IMR-90 (cell line): ENCODE measurements around the gene PTPRN2. TPM values are rescaled to one million over a fixed set of nuclear protein-coding genes. Genes with fewer than 3 reads are reported as not detected.

ENCODE experiments used
- ATAC-seq: fragments of 200-7000 bp; cut with Tn5 transposase; 2 replicates; pipeline ENCODE4 v1.9.1; 2020; ENCODE audit warnings: low read depth, mild to moderate bottlenecking, moderate library complexity
- BruUV-seq: library from RNA; stranded (reverse); fragments of 400-500 nt; replicated peaks from 2 replicates; lab custom pipeline; 2021; lab: Mats Ljungman, UMichigan
- CTCF ChIA-PET: fragments of 300-600 bp; formaldehyde crosslinking; extraction: SDS; loops from one replicate; lab custom pipeline; 2021; ENCODE audit warnings: antibody characterized with exemption; lab: Yijun Ruan, JAX
- POLR2A ChIA-PET: fragments of 300-600 bp; sonication (Branson Sonifier 250); formaldehyde crosslinking; loops from one replicate; lab custom pipeline; 2022; ENCODE audit warnings: antibody characterized with exemption; ENCODE audit not compliant: unreplicated experiment; lab: Charles Lee
- DNase-seq: peaks from one replicate; pipeline ENCODE4 v3.0.0; 2013
- H2AFZ ChIP-seq: replicated peaks from 2 replicates; pipeline ENCODE3; 2013; ENCODE audit warnings: low read length, mild to moderate bottlenecking; ENCODE audit not compliant: poor library complexity
- H2AK5ac ChIP-seq: 2 replicates; pipeline ENCODE4 v1.6.1; 2013; ENCODE audit warnings: low read depth, low read length, inconsistent platforms
- H2AK9ac ChIP-seq: replicated peaks from 2 replicates; pipeline ENCODE3; 2013; ENCODE audit warnings: mild to moderate bottlenecking, low read depth, low read length, moderate library complexity; ENCODE audit not compliant: poor library complexity
- H2BK120ac ChIP-seq: 2 replicates; pipeline ENCODE4 v1.6.1; 2013; ENCODE audit warnings: low read depth, low read length, inconsistent platforms
- H2BK15ac ChIP-seq: 3 replicates; pipeline ENCODE4 v1.6.1; 2013; ENCODE audit warnings: low read depth, low read length, inconsistent platforms
- H2BK20ac ChIP-seq: 2 replicates; pipeline ENCODE4 v1.6.1; 2013; ENCODE audit warnings: low read depth, mild to moderate bottlenecking, inconsistent platforms, low read length, moderate library complexity
- H2BK5ac ChIP-seq: 2 replicates; pipeline ENCODE4 v1.6.1; 2013; ENCODE audit warnings: mild to moderate bottlenecking, low read depth, low read length, inconsistent platforms; ENCODE audit not compliant: poor library complexity, severe bottlenecking
- H3K14ac ChIP-seq: replicated peaks from 2 replicates; pipeline ENCODE4 v1.6.1; 2013; ENCODE audit warnings: low read depth, low read length, inconsistent platforms
- H3K18ac ChIP-seq: 2 replicates; pipeline ENCODE4 v1.6.1; 2013; ENCODE audit warnings: low read depth, low read length, control low read depth
- H3K23ac ChIP-seq: 2 replicates; pipeline ENCODE4 v1.6.1; 2013; ENCODE audit warnings: low read depth, low read length, inconsistent platforms
- H3K27ac ChIP-seq: 2 replicates; pipeline ENCODE4 v1.5.1; 2013; ENCODE audit warnings: mild to moderate bottlenecking, control low read depth, low read length; ENCODE audit not compliant: insufficient read depth
- H3K27me3 ChIP-seq: 2 replicates; pipeline ENCODE4 v1.6.1; 2013; ENCODE audit warnings: low read length; ENCODE audit not compliant: control insufficient read depth, insufficient read depth
- H3K36me3 ChIP-seq: 2 replicates; pipeline ENCODE4 v1.6.1; 2013; ENCODE audit warnings: low read length, mixed read lengths; ENCODE audit not compliant: control insufficient read depth, insufficient read depth
- H3K4ac ChIP-seq: 2 replicates; pipeline ENCODE4 v1.6.1; 2013; ENCODE audit warnings: low read depth, low read length, inconsistent platforms
- H3K4me1 ChIP-seq: 2 replicates; pipeline ENCODE4 v1.6.1; 2013; ENCODE audit warnings: low read length, mixed read lengths; ENCODE audit not compliant: control insufficient read depth, insufficient read depth
- H3K4me2 ChIP-seq: 2 replicates; pipeline ENCODE4 v1.6.1; 2013; ENCODE audit warnings: low read depth, mild to moderate bottlenecking, control low read depth, low read length, moderate library complexity
- H3K4me3 ChIP-seq: 2 replicates; pipeline ENCODE4 v1.5.1; 2013; ENCODE audit warnings: low read depth, mild to moderate bottlenecking, control low read depth, low read length, moderate library complexity; ENCODE audit not compliant: insufficient read depth
- H3K56ac ChIP-seq: 2 replicates; pipeline ENCODE4 v1.6.1; 2013; ENCODE audit warnings: low read length, inconsistent platforms; ENCODE audit not compliant: insufficient read depth; ENCODE audit errors: extremely low read depth
- H3K79me1 ChIP-seq, 2 experiments: 2 replicates each; pipeline ENCODE4 v1.6.1; 2013; ENCODE audit warnings: low read length in 2 of 2, inconsistent platforms in 1 of 2, low read depth in 1 of 2
- H3K9ac ChIP-seq: 2 replicates; pipeline ENCODE4 v1.6.1; 2013; ENCODE audit warnings: low read depth, low read length, control low read depth
- H3K9me1 ChIP-seq: 2 replicates; pipeline ENCODE4 v1.6.1; 2013; ENCODE audit warnings: low read length, inconsistent platforms; ENCODE audit not compliant: insufficient read depth
- H3K9me3 ChIP-seq: 2 replicates; pipeline ENCODE4 v1.6.1; 2013; ENCODE audit warnings: low read length; ENCODE audit not compliant: control insufficient read depth, insufficient read depth
- H4K20me1 ChIP-seq: 2 replicates; pipeline ENCODE4 v1.6.1; 2013; ENCODE audit warnings: low read length, inconsistent platforms; ENCODE audit not compliant: insufficient read depth
- H4K5ac ChIP-seq: 2 replicates; pipeline ENCODE4 v1.6.1; 2013; ENCODE audit warnings: mild to moderate bottlenecking, low read depth, low read length, control low read depth
- H4K8ac ChIP-seq, 2 experiments: 2 replicates each; pipeline ENCODE4 v1.6.1; 2013; ENCODE audit warnings: low read depth in 2 of 2, low read length in 2 of 2, control low read depth in 1 of 2, inconsistent platforms in 1 of 2
- H4K91ac ChIP-seq: 2 replicates; pipeline ENCODE4 v1.6.1; 2013; ENCODE audit warnings: low read depth, low read length, inconsistent platforms; ENCODE audit not compliant: insufficient read depth
- CEBPB ChIP-seq: IDR thresholded peaks from 2 replicates; pipeline ENCODE4 v1.6.1; 2012; ENCODE audit warnings: low read depth, low read length, improper control_type of control experiment
- ELK1 ChIP-seq: fragments of 150-350 bp; IDR thresholded peaks from 2 replicates; pipeline ENCODE4 v1.6.1; 2016; ENCODE audit warnings: low read depth, mild to moderate bottlenecking, low read length, moderate library complexity, borderline replicate concordance
- FOS ChIP-seq: fragments of 150-350 bp; IDR thresholded peaks from 2 replicates; pipeline ENCODE4 v1.6.1; 2016; ENCODE audit warnings: low read depth, low read length
- MAZ ChIP-seq: IDR thresholded peaks from 2 replicates; pipeline ENCODE4 v1.6.1; 2012; ENCODE audit warnings: low read depth, mild to moderate bottlenecking, low read length, improper control_type of control experiment, moderate library complexity, borderline replicate concordance
- MXI1 ChIP-seq: IDR thresholded peaks from 2 replicates; pipeline ENCODE4 v1.6.1; 2012; ENCODE audit warnings: low read depth, mild to moderate bottlenecking, low read length, moderate library complexity, borderline replicate concordance
- NFE2L2 ChIP-seq: fragments of 150-350 bp; IDR thresholded peaks from 2 replicates; pipeline ENCODE4 v1.6.1; 2016; ENCODE audit warnings: low read depth, mild to moderate bottlenecking, low read length
- RCOR1 ChIP-seq: IDR thresholded peaks from 2 replicates; pipeline ENCODE4 v1.6.1; 2012; ENCODE audit warnings: mild to moderate bottlenecking, low read length, improper control_type of control experiment; ENCODE audit not compliant: insufficient replicate concordance
- RFX5 ChIP-seq: IDR thresholded peaks from 2 replicates; pipeline ENCODE4 v1.8.0; 2012; ENCODE audit warnings: low read depth, mild to moderate bottlenecking, low read length, moderate library complexity
- whole genome bisulfite sequencing, 2 experiments: methylation state at CpG; one replicate each; pipeline versions ENCODE4 v1.1.5 to v1.1.7; 2013; ENCODE audit warnings: missing lambda C conversion rate in 2 of 2; ENCODE audit not compliant: insufficient read length in 1 of 2; ENCODE audit errors: extremely low coverage in 2 of 2; 5-methylcytosine and 5-hydroxymethylcytosine counted together
- dilution Hi-C: fragments of 300-500 bp; cut with HindIII; formaldehyde crosslinking; loops from one replicate; pipeline ENCODE4 v1.14.3; 2018; ENCODE audit warnings: low sequenced_read_pairs; ENCODE audit not compliant: unreplicated experiment
- in situ Hi-C: fragments of 300-500 bp; cut with MboI; formaldehyde crosslinking; loops from 3 replicates; pipeline ENCODE4 v1.14.3; 2019; ENCODE audit warnings: low sequenced_read_pairs, inconsistent platforms, mixed read lengths
- intact Hi-C: fragments of 100-400 bp; cut with micrococcal nuclease; formaldehyde crosslinking; loops from 2 replicates; pipeline ENCODE4 v1.10.0; 2022
- polyA plus RNA-seq, 3 experiments: library from polyadenylated mRNA; depleted of rRNA; stranded (reverse); fragments of >200 nt; gene quantifications; 2 replicates each; pipeline ENCODE4 v1.2.3, GENCODE V29; 2012; ENCODE audit warnings: low replicate concordance in 1 of 3
- total RNA-seq: library from RNA; depleted of rRNA; stranded (reverse); fragments of >200 nt; gene quantifications from 2 replicates; pipeline ENCODE4 v1.2.3, GENCODE V29; 2012

The PTPRN2 gene
- total and polyA plus RNA-seq, 2 of the 4 experiments (the other 2 are of a cell fraction): 0.03 TPM; not detected in 1

GRCh38 chr7:157773361-157773760 lies 814.3 kb downstream of the PTPRN2 start:
- Histone ChIP-seq H2BK5ac (no peak overlapping the region), H2BK15ac (no peak overlapping the region), H2AFZ (no peak overlapping the region), H4K91ac (no peak overlapping the region), H3K36me3 (no peaks in the 10 kb centered on the region), H3K27ac (no peak overlapping the region), H4K20me1 (no peaks in the 10 kb centered on the region), H3K4ac (no peak overlapping the region), H3K4me2 (no peak overlapping the region), H3K9ac (no peak overlapping the region), H4K8ac (no peak overlapping the region), H3K4me3 (no peak overlapping the region), H2AK9ac (no peak overlapping the region), H2AK5ac (no peak overlapping the region), H3K4me1 (no peaks in the 10 kb centered on the region), H3K27me3 (no peaks in the 10 kb centered on the region), H2BK120ac (no peak overlapping the region), H3K23ac (no peak overlapping the region), H3K14ac (no peak overlapping the region), H3K56ac (no peak overlapping the region), H3K9me1 (no peaks in the 10 kb centered on the region), H4K5ac (no peak overlapping the region), H3K9me3 (peaks cover 68% of the 10 kb centered on the region), H3K79me1 (no peaks in the 10 kb centered on the region), H3K18ac (no peak overlapping the region), H2BK20ac (no peak overlapping the region)
- POLR2A ChIA-PET: no interaction called here
- DNase-seq: no peak
- BruUV-seq: no TSS peak
- dilution Hi-C loops (no loop called here), in situ Hi-C loops (no loop called here), intact Hi-C loops (no loop called here)
- no CpG with 5 or more reads among the region's 9 CpGs for WGBS, 2 experiments
- no peak for ATAC-seq
- TF ChIP-seq RCOR1: no peak
- no peak for TF ChIP-seq RFX5
- no peak for TF ChIP-seq MAZ
- no peak for TF ChIP-seq ELK1
- no peak for TF ChIP-seq MXI1
- TF ChIP-seq NFE2L2: no peak
- TF ChIP-seq FOS: no peak
- TF ChIP-seq CEBPB: no peak
- CTCF ChIA-PET: no interaction called here
